HG03342 (cell line): ENCODE measurements around the gene CTTNBP2NL.
"Not testable (repeated sequence)": the region's sequence is repeated elsewhere in the genome, so short reads cannot be mapped to it uniquely, and the experiment has no call there.

ENCODE experiments used
- ATAC-seq: cut with Tn5 transposase; IDR thresholded peaks from one replicate; pipeline ENCODE4 v1.9.1; 2021; ENCODE audit warnings: mild to moderate bottlenecking, moderate library complexity; ENCODE audit not compliant: unreplicated experiment

Gene CTTNBP2NL

DNA sequence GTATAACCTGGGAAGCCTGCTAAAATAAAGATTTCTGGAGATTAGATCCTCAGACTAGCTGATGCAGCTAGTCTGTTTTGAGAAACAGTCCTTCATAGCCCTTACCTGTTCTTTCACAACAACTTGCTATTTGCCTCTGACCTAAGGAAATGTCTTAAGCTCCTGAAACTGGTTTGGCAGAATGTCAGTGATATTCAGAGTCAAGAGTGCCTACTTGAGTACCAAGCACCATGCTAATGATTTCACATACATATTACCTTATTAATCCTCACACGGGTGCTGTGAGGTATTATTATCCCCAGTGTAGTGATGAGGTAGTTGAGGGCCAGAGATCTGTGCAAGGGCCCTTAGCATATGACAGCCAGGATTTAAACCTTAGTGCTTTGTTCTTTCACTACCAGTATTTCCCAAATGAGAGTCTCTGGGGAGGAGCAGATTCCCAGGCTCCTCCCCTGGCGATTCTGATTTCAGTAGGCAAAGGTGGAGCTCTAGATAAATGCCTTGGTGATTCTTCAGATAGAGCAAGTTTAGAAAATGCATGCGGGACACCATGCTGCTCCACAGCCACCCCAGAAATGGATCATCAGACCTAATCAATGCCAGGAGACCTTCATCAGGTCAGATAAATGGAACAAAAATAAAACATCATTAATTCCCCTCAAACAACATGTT, 65.3 kb downstream of the CTTNBP2NL start:
- no peak for ATAC-seq

DNA sequence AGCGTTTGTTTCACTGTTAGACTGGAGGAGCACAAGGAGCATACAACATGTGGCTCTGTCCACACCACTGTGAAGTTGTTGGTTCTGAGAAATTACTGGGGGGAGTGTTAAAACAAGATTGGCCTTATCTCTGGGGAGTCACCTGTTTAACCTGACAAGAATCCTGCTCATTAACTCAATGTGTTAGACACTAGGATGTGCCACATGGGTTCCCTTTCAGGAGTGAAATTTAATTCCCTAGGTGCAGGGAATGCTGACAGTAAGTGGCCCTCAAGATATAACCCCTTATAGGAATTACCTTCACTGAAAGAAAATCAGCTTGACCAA, 66.9 kb downstream of the CTTNBP2NL start:
- no peak for ATAC-seq

DNA sequence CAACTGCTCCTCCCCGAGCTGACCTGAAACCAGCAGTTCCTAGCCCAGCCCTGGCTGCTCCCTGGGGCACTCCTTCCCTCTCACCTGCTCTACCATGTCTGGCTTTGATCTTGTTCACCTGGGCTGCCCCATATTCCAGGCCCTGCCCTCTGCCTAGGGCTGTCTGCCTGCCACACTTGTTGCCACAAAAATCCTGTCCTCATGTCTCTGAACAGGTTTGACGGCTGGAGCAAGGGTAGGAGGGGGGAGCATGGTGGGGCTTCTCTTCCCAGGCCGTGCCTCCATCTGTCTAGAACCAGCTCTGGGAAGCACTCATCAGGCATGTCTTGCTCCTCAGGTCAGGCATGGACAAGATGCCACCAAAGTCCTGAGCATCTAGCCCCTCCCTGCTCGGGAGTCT, 68.5 kb downstream of the CTTNBP2NL start:
- ATAC-seq, result no peak

DNA sequence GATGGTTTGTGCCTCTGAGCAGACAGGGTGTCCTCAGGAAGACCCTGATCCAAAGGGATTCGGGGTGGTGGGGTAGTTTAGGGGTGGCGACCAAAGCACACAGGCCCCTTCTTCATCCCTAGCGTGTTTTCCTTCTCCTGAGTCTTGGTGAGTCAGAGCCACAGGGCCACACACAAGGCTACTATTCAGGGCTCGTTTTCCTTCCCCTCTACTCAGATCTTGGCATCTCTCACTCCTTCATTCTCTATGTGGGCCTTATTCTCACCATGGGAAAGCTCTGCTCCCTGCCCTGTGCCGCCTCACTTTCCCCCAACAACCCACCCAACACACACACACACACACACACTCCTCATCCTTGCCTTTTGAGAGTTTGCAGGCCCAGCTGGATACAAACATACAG, 69.1 kb downstream of the CTTNBP2NL start:
- no peak for ATAC-seq

DNA sequence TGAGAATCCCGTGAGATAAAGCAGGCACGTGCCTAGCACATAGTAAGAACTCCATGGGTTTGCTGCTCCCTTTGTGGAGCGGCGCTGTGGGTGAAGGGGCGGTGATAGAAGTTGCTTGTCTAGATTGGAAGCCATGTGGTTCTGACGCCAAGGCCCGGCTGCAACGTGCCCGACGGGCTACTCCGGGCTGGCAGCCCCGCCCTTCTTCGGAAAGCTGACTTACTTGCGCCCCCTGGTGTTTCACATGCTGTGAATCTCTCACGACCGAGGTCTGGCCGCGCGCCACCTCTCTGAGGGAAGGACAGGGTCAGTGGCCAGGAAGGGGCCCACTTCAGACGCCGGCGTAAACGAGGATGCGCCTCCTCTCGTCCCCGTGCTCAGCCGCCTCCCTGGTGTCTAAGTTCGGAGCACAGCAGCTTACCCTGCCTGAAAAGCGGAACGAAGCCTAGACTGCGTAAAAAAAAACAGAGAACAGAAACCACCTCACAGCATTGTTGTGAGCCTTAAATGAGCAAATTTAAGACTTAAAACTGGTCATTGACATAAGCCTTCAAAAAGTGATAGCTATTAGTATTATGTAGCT, 70.2 kb downstream of the CTTNBP2NL start:
- ATAC-seq, result peak; percentile 97

DNA sequence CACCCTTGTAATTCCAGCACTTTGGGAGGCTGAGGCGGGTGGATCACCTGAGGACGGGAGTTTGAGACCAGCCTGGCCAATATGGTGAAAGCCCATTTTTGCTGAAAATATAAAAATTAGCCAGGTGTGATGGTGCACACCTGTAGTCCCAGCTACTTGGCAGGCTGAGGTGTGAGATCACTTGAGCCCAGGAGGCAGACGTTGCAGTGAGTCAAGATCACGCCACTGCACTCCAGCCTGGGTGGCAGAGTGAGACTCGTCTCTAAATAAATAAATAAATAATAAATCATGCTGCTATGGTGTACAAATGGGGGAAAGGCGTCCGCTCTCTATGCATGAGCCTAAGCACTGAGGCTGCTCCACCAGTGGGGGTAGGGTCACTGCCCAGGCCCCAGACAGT, 74.3 kb downstream of the CTTNBP2NL start:
- not testable (repeated sequence) for ATAC-seq

DNA sequence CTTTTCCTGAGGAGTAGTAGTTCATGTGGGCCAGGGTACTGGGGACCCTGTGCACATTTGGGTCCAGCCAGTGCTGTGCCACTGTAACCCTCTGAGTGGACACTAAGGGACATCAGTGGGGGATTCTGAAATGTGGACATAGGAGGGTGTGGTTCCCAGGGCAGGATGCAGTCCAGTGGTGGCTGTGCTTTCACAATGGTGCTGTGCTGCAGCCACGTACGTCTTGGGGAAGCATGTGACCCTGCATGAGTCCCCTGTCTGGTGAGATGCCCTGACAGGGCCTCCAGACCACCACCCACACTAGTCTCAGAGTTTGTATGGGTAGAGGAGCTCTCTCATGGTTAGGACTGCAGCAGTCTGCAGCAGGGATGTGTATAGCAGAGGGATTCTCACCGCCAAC, 75.0 kb downstream of the CTTNBP2NL start:
- no peak for ATAC-seq

DNA sequence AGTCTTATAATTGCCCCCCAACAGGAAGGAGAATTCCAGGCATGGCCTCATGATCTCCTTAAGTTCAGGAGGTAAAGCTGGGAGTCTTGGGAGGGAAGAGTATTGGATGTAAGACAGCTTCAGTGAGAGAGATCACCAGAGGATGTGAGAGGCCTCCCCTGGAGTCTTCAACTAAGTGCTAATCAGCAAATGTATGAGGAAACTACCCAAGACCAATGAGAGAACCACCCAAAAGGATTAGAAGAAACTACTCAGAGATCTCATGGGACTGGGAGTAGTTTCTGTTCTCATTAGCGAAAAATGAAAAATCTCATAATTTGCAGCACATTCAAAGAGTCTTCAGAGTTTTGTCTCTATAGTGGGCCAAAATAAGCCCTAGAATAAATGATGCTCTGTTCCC, 76.1 kb downstream of the CTTNBP2NL start:
- ATAC-seq, result no peak

DNA sequence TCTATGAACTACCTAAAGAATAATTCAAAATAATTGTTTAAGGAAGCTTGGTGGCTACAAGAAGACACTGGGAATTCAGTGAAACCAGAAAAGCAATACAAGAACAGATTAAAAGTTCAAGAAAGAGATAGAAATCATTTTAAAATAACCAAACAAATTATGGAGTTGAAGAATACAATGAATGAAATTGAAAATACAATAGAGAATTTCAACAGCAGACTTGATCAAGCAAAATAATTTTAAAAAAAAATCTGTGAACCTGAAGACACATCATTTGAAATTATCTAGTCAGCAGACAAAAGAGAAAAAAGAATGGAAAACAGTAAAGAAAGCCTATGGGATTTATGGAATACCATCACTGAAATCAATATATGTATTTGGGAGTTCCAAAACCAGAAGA, 81.5 kb downstream of the CTTNBP2NL start:
- ATAC-seq, result no peak

DNA sequence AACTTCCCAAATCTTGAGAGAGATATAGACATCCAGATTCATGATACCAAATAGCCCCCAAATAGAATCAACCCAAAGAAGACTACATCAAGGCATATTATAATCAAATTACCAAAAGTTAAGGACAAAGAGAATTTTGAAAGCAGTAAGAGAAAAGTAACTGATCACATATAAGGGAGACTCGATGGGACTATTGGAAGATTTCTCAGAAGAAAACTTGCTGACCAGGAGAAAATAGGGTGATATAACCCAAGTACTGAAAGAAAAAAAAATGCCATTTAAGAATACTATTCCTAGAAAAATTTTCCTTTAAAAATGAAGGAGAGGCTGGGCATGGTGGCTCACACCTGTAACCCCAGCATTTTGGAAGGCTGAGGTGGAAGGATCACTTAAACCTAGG, 82.3 kb downstream of the CTTNBP2NL start:
- no peak for ATAC-seq

DNA sequence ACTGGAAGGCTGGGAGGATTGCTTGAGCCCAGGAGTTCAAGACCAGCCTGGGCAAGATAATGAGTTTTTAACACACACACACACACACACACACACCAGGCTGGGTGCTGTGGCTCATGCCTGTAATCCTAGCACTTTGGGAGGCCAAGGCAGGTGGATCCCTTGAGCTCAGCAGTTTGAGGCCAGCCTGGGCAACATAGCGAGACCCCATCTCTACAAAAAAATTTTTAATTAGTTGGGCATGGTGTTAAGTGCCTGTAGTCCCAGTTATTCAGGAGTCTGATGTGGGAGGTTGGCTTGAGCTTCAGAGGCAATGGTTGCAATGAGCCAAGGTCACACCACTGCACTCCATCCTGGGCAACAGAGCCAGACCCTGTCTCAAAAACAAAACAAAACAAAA, 90.0 kb downstream of the CTTNBP2NL start:
- ATAC-seq, result not testable (repeated sequence)

DNA sequence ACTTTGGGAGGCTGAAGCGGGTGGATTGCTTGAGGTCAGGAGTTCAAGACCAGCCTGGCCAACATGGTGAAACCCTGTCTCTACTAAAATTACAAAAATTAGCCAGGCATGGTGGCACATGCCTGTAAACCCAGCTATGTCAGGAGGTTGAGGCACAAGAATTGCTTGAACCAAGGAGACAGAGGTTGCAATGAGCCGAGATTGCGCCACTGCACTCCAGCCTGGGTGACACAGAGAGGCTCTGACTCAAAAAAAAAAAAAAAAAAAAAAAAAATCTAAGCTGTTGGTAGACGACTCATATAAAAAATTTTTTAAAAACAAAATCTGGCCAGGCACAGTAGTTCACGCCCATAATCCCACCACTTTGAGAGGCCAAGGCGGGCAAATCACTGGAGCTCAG, 91.7 kb downstream of the CTTNBP2NL start:
- ATAC-seq, result not testable (repeated sequence)

DNA sequence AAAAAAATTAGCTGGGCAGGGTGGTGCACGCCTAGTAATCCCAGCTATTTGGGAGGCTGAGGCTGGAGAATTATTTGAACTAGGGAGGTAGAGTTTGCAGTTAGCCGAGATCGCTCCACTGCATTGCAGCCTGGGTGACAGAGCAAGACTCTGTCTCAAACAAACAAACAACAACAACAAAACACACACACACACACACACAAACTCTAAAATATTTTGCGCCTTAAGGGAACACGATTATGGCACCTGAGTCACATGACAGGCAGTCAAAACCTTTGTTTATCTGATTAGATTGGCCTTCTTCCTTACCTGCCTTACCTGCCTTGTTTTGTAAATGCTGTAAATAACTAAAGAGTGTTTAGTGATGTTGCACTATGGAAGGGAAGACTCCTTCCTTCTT, 92.1 kb downstream of the CTTNBP2NL start:
- ATAC-seq, result no peak

DNA sequence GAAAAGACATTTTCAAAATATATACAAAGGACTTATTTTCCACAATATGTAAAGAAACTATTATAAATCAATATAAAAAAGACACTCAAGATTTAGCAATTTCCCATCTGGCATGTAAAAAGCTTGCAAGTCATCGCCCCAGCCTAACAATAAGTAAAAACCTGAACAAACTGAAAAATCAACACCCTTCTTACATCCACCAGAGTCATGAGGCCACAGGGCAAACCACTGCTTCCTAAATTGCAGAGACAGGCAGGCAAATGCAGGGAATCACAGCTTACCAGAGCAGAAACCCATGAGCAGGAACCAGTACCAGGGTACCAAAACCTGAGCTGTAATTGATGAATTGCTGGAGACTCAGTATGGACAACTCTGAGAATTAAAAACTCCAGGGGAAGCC, 96.1 kb downstream of the CTTNBP2NL start:
- no peak for ATAC-seq

DNA sequence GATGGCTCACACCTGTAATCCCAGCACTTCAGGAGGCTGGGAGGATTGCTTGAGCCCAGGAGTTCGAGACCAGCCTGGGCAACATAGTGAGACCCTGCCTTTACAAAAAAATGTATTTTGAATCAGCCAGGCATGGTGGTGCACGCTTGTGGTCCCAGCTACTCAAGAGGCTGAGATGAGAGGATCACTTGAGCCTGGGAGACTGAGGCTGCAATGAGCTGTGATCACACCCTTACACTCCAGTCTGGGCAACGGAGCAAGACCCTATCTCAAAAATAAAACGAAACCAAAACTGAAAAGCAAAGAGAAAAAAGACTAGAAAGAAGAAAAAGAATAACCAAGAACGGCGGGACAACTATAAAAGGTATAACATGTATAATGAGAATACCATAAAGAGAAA, 97.3 kb downstream of the CTTNBP2NL start:
- no peak for ATAC-seq

DNA sequence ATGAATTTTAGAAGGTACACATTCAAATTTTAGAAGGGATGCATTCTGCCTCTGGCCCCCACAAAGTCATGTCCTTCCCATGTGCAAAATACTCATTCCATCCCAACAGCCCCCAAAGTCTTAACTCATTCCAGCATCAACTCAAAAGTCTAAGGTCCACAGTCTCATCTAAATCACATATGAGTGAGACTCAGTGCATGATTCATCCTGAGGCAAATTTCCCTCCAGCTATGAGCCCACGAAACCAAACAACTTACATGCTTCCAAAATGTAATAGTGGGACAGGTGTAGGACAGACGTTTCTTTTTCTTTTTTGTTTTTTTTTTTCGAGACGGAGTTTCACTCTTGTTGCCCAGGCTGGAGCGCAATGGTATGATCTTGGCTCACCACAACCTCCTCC, 100.3 kb downstream of the CTTNBP2NL start:
- no peak for ATAC-seq

DNA sequence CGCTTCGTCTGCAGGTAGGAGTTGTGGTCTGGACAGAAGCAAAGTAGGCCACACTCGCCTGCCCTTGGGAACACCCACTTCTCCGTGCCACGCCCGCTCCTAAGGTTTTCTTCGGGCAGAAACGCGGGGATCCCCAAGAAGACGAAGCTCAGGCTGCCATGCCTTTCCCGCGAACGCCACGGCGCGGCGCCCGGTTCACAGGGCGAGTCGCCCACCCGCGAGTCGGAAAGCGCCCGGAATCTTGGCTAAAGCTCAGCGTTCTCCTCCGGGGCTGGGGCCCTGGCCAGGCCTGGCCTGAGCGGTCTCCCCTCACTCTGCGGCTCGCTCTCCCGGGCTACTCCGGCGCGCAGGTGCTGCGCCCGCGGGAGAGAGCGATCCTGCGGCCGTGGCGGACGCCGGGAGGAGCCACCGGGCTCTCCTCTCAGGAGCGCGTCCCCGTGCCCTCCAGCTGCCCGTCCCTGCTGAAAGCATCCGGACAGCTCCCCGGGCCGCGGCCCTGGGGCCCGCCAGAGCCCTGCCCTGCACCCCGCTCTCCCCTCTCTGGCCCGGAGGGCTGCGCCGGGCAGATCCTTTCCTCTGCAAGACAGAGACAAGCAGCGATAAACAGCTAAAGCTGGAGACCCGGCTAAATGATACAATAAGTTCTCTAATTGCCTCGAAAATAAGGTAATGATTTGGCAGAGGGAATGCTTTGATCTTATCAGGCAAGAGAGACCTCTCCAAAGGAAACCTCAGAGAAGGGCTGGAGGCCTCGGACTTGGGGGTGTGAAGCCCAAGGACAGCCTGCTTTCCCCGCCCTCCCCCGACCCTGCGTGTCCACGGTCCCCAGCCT, 106.0 kb downstream of the CTTNBP2NL start:
- peak; percentile 67 for ATAC-seq

DNA sequence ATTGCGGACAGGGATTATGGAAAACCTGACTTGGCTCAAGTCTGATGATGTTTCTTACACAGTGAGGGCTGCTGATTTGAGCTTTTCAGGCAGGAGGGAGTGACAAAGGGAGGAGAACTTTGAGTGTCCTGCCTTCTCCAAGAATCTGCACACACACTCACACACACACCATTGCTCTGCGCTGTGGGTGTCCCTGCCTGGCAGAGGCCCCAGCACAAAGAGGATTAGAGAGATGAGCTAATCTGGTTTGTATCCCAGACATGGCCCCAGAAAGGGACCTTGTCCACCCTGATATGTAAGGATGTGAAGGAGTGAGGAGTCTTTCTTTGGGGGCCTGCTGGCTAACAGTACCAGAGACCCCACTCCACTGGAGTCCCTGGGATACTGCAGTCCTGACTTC, 106.8 kb downstream of the CTTNBP2NL start:
- no peak for ATAC-seq

DNA sequence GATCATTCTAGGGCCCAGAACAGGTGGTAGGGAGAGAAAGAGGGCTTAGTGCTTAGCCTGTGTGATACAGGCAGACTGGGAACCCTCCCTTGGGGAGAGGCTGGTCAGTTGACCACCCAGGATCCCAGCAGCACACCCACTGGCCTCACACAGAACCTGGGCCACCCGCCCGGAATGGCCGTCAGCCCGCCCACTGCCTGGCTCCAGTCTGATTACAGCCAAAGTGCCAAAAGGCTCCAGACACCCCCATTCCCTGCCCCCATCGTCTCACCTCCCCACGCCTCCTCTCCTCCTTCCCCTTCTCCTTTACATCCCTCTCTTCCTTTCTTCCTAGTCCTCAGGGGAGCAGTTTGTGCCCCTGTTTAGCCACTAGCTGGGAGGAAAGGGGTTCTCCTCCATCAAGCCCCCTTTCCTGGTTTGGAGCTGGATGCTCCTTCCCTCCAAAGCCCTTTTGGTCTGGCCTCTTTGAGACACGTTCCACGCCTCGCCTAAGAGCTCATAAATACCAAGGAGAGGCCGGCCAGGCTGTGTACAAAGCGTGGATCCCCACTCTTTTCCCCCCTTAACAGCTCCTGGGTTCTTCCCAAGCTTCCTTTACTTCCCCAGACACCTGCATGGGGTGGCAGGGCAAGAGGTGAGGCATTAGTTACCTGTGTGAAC, 108.1 kb downstream of the CTTNBP2NL start:
- ATAC-seq, result no peak

DNA sequence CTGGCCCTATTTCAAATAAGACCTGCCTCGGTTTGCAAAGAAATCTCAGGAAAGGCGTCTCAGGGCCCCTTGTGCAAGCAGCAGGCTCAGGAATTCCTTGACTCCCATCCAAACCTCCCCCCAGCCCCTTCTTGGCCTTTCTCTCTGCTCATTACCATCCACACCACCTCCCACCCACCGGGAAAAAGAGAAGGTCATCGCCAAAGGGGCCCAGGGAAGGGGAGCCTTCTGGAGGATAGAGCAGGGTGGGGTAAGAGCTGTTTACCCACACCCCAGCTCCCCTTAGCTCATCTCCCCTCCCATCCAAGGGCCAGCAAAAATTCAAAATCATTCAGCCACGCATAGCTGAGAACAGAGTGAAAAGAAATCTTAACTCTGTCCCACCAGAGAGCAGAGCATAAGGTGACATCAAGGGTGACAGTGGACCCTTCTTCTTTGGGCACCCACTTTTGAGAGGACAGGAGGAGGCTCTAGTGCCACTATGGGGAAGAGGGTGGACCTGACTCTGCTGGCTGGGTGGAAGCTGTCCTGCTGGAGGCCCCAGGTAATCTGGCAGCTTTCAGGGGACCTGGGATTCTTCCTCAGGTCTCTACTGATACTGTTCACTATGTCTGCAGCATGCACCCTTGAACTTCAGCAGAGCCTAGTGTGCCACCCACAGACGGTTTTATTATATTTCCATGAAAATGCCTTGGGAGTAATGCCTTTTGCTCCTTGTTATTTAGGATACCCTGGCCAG, 108.8 kb downstream of the CTTNBP2NL start:
- ATAC-seq, result no peak

DNA sequence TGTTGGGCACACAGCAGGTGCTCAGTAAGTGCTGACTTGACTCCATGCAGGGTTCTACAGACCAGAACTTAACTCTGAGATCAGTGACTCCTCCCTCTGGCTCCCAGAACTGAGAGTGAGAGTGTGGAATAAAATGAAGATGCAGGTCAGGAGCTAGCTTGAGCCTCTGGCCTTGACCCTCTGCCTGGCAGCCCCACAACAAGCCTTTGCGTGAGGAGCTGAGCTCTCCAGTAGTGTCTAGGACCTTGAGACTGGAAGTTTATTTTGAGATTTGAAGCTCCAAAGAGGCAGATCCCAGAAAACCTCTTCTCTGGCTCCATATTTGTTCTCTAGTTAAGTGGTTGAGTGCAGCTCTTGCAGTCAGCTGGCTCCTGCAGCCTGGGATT, 109.4 kb downstream of the CTTNBP2NL start:
- no peak for ATAC-seq
